GM19397 (cell line): ENCODE measurements around the gene UROC1.

Experiments used
- ATAC-seq: cut with Tn5 transposase; IDR thresholded peaks from one replicate; pipeline ENCODE4 v1.9.1; 2021; ENCODE audit warnings: mild to moderate bottlenecking, moderate library complexity; ENCODE audit not compliant: unreplicated experiment

UROC1 gene

GRCh38 chr3:126446301-126446700 lies 71.3 kb downstream of the UROC1 start:
- ATAC-seq: no peak

DNA sequence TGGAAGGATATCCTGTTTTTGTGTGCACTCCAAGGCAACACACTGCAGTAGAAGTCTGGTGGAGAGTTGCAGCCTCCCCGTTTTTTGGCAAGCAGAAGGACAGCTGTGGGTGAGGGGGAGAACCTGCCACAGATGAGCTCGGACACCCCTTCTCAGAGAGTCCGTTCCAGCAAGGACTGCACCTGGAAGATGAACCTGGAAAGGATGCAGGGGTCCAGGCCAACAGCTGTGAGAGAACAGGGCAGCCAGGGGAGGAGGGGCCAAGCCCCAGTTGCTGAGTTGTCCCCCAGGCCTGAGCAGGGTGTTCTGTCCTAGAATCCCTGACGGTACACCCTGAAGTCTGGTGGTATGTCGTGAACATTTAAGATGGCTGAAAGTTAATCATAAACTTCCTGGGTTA lies 72.1 kb downstream of the UROC1 start:
- ATAC-seq: no peak

DNA sequence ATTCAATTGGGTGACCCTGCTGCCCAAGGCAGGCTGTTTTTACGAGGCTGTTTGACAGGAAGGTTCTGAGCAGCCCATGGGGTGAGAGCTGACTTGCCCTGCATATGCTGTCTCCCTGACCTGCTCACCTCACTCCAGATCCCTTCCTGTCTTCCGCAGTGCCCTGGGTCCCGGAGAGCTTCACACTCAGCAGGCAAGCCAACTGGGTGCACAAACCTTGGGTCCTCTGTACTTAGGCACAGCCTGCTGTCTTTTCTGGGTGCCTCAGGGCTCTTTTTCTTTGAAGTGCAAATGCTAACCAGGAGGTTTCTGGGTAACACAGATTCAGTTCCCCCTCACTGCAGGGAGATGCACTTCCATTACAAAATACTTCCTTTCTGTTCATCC lies 74.7 kb downstream of the UROC1 start:
- ATAC-seq: no peak

DNA sequence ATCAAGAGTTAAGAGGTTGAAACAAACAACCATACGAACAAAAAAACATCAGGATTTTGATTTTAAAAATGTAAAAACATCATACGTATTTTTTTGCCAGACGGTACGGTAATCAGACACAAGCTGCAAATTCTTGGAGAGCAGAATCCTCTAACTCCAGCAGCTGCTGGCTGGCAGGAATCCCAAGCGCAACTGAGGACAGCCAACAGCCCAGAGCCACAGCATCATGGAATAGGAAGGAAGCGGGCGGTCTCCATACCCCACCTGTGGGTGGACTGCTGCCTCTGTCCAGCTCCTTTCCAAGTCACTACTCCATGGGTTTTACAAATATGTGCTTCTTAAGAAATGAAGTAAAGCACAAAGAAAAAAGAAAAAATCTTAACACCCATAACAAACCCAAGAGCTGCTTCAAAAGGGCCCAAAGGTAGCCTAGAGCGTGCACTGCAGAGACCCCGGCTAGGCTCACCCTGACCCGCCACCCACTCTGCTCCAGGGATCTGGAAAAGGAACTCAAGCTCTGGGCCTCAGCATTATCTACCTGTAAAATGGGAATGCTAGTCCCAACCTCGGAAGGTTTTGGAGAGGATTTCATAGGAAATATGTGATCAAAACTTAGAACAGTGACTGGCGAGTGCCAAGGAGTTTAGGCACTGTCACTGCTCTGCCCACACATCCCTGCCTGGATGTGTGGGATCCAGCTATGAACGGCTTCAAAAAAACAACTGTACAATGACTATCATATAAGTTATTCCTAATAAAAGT lies 75.3 kb downstream of the UROC1 start:
- no peak for ATAC-seq

- ATAC-seq: no peak
Measured at GRCh38 chr3:126441256-126441880, 76.2 kb downstream of the UROC1 start.

- no peak for ATAC-seq
Measured at GRCh38 chr3:126440709-126440995, 76.9 kb downstream of the UROC1 start.

GRCh38 chr3:126439968-126440708 lies 77.4 kb downstream of the UROC1 start:
- ATAC-seq: no peak

- no peak for ATAC-seq
Measured at GRCh38 chr3:126439346-126439967, 78.1 kb downstream of the UROC1 start.

- ATAC-seq: no peak
Measured at GRCh38 chr3:126438746-126439145, 78.8 kb downstream of the UROC1 start.

- ATAC-seq: no peak
Measured at GRCh38 chr3:126438186-126438585, 79.4 kb downstream of the UROC1 start.

DNA sequence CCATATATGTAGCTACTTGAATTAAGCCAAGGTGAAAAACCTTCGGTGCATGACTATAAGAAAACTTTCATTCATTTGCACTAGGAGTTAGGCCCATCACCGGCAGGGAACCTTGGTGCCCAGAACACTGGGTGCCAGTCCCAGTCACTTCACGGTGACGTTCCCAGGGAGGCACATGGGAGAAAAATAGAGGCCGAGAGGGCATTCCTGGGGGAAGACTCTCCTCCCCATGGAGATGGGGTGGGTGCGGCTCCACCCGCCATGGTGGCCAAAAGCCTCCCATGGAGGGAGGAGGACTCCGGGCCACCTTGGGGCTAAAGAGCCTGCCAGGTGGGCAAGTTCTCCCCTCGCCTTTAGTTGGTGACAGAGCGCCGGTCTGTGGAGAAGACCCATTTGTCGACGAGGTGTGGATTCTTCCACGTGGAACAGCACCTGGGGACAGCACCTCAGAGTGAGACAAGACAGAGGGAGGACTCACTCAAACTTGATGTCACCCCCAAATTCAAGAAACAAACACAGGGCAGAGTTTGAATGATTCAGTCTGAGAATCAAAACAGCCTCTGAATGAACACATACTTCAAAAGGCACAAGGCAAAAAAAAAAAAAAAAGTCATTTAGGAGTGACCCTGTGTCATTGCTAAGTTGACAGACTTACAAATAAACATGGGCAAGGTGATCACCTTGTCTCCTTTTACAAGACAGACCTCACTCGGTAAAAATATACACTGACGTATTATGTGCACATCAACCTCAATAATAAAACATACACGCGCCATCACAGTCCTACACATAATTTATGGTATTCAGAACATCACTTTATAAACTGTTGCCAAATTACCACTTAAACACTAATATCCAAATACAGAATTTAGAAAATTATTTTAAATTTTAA lies 80.5 kb downstream of the UROC1 start:
- ATAC-seq: no peak

GRCh38 chr3:126435456-126436315 lies 81.9 kb downstream of the UROC1 start:
- ATAC-seq: no peak

DNA sequence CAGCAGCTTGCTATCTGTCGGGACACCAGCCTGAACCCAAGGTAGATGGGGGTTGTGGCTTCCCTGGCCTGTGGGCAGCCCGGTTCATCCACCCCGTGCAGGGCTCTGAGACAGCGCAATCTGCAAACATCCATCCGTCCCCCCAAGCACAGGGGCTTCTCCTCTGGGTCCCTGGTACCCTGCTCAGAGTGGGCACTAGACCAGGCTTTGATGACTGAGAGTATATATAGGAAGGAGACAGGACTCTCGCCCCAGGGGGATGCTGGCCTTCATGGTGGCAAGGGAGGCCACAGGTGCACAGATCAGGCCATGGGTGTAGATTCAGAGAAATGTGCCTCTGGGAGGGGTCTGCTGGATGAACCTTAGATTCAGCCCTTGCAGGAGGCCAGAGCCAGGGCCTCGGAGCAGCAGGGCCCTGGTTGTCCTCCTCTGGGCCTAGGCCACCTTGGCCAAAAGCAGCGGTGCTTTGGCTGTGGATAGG lies 82.6 kb downstream of the UROC1 start:
- ATAC-seq: no peak

DNA sequence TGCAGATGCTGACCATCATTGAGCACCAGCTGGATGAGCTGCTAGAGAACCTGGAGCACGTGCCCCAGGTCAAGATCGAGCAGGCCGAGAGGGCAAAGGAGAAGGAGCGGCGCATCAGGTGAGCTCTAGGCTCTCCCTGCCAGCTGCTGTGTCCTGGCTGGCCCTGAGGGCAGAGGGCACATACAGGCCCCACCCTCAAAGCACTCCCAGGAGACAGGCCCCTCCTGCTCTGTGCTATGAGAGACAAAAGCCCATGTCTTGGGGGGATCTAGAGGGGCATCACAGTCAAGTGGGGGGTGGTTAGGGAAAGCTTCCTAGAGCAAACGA lies 83.3 kb downstream of the UROC1 start:
- ATAC-seq: no peak

DNA sequence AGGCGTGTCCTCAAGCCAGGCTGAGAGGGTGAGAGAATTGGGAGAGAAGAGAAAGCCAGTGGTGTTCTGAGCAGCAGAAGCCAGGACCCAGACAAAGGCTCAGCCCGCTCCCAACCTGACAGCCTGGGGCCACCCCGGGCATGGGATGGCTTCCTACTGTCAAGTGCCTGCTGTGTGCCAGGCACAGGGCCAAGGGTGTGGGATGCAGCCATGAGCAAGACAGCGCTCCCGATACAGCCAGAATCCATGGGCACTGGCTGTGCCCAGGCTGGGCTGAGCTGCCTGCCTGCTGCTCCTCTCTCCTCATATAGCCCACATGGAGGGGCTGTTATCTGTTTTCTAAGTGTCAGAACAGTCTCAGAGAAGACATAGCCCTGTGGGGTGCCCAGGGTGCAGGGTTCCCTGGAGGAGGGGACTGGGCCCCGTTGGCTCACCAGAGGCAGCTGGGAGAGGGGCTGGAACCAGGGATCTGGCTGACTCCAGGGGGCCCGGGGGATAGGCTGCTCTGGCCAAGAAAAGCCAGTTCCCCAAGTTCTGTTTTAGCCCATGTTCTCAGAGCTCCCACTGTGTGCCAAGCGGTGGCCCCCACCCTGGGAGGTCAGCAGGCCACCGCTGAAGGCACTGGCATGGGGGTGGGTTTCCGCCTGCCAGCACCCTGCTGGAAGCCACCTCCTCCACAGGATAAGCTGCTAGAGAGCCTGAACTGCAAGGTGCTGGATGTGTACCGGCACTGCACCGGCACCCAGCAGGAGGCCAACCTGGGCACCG lies 83.9 kb downstream of the UROC1 start:
- no peak for ATAC-seq

- no peak for ATAC-seq
Measured at GRCh38 chr3:126433105-126433430, 84.5 kb downstream of the UROC1 start.

DNA sequence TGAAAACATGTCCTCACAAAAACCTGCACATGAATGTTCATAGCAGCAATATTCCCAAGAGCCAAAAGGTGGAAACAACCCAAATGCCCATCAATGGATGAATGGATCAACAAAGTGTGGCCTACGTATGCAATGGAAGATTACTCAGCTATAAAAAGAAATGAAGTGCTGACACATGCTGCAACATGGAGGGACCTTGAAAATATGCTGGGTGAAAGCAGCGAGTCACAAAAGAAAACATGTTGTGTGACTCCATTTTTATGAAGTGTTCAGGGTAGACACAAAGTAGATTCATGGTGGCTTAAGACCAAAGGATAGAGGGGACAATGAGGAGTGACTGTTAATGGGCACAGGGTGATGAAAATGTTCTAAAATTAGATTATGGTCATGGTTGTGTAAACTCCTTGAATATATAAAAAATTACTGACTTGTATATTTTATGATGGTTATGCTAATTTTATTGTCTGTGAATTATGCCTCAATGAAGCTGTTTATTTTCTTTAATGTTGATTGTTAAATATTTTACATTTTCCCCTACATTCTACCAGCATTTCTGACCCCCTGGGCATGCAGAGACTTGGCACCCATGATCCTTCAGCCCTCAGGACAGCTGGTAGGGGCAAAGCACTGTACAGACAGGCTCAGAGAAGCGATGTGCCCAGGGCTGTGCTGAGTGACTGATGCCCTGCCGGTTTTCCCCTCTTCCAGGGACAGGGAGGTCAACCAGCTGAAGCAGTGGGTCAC lies 85.0 kb downstream of the UROC1 start:
- ATAC-seq: no peak
